ENCODE measurements around the gene SMC1B.
"Not testable (repeated sequence)": the region's sequence is repeated elsewhere in the genome, so short reads cannot be mapped to it uniquely, and the experiment has no call there.

The SMC1B gene

DNA sequence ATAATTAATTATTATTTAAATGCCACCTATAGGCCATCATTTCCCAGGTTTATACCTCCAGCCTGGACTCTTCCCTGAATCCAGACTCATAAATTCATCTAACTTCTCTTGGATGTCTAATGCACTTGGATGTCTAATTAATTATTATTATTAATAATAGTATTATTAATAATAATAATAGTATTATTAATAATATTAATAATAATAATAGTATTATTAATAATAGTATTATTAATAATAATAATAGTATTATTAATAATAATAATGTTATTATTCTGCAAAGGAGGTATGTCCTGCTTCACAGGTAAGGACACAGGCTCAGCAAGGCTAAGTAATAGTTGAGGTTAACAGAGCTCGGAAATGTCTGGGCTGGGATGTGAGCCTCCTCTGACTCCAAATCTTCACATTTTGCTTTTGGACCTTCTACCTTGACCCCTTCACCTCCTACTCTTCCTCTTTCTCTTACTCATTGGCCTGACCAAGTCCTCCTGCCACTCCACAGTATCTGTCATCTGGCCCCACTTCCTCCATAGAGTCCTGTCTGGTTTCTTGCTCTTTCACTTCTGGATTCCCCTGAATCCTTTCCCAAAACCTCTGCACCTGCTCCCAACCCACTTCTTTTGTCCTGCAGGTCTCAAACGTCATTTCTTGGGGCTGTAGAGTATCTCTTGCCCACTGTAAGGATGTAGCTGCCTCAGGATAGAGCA is 8.1 kb upstream of the SMC1B start:
- no peak for DNase-seq

DNA sequence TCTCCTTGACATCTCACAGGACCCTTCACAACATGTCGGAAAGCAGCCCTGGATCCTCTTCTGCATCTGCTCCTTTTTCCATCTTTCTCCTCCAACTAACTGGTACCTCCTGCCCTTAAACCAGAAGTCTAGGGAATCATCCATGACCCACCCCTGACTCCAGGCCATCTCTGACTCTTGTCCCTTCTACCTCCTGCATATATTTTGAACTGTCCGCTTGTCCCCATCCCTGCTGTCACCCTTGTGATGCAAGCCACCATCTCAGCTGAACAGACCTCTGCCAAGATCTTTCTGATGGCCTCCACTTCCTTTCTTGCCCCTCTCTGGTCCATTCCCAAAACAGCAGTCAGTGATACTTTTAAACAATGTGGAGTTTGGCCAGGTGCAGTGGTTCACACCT is 7.1 kb upstream of the SMC1B start:
- no peak for DNase-seq

DNA sequence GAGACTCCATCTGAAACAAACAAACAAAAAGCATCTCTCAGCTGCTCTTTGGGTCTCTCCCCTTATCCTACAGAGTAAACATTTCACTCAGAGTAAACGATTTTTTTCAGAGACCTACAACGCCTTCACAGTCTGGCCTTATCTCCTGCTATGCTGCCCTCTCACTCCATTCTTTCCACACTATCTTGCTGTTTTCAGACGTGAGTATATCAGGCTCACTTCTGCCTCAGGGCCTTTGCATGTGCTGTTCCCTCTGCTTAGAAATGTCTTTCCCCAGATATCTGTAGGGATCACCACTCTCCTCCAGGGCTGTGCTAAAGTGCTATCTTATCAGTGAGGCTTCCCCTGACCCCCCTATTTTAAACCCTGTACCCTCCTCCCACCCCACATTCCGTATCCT is 6.6 kb upstream of the SMC1B start:
- no peak for DNase-seq

DNA sequence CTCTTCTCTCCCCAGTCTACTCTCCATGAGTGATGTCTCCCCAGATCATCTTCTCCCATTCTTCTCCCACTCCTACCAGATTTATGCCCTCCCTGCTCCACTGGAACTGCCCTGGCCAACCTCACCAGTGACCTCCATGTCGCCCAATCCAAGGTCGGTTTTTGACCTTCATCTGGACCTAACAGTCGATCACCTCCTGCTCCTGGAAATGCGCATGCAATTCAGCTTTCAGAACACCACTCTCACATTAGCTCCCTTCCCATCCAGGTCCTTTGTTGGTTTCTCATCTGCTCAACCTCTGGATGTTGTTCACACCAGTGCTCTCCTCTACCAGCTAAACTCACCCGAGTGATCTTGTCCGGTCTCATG is 5.4 kb upstream of the SMC1B start:
- DNase-seq = no peak

DNA sequence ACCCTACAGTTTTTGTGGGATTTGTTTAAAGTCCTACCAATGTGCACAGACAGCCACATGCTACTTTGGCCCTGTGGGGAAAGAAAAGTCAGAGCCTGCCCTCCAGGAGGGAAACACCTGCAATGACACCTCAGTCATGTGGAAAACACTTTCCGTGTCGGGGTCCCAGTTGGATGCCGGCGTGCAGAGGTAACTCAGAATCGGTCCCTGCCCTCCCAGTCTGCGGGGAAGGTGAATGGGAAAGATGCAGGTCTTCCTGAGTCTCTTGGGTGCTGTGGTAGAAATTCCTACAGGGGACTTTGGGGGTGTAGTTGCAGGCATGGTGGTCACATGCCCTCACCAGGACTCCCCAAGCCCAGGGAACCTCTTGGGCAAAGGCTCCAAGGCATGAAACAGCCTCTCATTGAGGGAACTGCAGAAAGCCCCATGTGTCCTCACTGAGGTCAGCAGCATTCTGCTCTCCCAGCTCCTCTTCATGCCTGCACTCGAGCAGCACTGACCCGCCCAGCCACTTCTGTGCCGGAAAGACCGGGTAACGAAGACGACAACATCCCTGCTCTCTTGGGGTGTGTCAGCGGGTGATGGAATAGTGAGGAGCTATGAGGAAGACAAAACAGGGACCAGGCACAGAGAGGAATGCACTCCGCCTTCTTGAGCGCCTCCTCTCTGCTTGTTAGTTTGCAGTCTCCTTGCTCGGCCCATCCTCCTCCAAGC is 4.8 kb upstream of the SMC1B start:
- DNase-seq = no peak

DNA sequence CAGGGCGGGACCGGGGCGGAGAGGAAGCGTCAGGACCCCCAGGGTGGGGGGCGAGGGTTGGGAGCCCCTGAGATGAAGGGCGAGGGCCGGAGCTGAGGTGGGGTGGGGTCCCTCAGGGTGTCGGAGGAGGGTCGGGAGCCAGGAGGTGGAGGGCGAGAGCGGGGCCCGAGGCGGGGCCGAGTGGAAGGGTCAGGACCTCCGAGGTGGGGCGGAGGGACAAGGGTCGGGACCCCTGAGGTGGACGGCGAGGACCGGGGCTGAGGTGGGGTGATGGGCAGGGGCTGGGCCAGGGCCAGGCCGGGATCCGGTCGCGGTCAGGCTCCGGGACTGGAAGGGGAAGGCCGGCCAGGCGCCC is 409 bp downstream of the SMC1B start:
- DNase-seq = no peak

DNA sequence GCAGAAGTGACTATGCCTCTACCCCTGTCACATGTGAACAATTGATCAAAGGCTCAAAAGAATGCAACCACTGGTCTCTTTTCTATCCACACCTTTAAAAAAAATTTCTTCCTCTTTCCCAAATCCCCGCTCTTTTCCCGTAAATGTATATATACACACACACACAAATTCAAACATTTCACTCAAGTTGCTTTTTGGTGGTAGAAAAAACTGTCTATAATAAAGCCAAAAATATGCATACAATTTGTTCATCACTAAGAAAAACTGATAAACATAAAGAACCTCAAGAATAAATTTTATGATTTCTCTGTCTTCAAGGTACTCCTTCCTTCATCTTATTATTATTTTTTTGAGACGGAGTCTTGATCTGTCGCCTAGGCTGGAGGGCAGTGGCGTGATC is 5.6 kb downstream of the SMC1B start:
- DNase-seq = no peak

DNA sequence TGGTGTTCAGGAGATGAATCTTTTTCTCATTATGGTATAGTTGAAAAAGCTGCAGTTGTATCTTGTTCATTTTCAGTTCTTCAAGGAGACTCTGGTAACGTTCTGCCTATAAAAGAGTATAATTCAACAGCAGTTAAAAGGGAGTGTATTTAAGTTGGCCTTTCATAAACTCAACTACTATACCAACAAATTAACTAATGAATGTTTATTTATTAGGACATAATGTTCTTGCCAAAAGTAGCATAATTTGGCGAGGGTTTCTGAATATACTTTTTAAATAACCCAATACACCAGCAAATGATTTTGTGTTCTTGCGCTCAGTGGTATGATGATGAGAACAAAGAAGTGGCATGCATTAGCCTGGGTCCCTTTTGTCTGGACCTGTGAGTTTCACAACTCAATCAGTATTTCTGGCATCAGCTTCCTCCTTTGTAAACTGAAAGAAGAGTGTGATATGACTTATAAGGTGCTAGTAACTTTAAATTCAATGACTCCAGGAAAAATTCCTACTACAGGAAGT is 10.9 kb downstream of the SMC1B start:
- DNase-seq = no peak

DNA sequence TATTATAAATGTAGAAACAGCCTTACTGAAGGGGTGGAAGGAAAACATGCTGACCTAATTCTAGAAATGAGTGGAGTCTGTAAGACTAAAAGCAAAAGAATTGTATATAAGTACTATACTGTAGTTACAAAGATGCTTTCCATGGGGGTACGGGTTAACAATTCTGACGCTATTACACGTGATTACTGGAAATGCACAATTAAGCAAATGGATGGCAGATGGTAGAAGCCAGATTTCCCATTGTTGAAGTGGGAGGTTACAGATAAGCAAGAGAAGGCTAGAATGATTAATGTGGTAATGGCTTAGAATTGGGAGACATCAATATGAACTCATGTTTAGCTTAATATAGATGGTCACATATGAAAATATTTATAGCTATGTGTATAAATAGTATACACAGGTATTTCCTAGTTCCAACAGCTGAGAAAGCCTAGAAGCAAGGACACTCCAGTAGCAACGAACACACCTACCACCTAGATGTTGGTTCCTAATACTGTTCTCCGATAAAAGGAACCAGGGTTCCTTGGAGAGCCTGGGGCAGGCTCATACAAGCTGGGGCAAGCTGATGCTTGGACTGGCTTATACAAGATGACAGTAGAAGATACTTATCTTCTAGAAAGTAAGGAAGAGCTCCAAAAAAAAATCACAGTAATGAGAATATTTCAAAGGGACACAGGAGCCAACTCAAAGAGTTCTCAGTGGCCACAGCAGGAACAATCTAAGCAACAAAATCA is 13.5 kb downstream of the SMC1B start:
- DNase-seq = no peak

DNA sequence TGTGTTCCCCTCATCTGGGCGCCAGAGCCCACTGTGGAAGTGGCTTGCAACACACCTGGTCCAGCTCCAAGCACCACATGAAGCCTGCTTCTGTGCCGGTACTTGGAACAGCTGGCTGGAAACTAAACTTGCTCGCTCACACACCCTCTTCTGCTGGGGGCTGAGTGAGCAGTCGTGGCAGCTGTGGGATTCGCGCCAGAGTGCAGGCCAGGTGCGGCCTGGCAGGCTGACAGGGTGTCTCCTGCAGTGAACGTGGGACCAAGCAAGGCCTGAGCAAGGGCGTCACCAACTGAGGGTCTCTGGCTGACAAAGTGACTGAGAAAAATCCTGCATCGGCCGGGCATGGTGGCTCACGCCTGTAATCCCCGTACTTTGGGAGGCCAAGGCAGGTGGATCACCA is 15.2 kb downstream of the SMC1B start:
- no peak for DNase-seq

DNA sequence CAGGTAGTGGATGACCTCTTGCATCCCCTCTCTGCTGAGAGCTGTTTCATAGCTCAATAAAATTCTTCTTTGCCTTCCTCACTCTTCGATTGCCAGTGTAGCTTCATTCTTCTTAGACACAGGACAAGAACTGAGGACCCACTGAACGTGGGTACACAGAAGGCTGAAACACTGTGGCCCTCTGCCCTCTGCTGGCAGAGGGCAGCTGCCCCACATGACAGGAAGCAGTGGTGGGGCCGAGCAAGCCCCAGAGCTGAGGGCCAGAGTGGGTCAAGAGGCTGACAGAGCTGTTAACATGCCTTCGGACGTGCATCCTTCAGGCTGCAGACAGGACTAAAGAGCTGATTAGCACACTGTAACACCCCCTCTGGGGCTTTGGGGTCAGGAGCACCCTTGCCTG is 15.6 kb downstream of the SMC1B start:
- no peak for DNase-seq

DNA sequence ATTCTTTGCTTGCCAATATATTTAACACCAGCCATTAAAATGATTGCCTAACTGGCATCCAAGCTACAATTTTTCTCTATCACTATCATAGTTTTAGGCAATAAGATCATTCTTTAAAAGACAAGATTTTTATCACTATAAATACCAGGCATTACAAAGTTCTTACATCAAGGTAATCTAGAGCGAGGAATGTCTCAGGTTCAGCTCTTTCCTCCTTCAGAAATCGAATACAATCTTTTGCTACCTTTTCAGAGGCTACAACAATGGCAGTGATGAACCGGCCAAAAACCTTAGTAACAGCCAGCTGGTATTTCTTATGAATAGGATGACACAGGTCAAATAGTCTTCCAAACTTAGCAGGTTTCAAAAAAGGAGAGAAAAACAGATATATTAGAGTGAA is 23.9 kb downstream of the SMC1B start:
- no peak for DNase-seq

DNA sequence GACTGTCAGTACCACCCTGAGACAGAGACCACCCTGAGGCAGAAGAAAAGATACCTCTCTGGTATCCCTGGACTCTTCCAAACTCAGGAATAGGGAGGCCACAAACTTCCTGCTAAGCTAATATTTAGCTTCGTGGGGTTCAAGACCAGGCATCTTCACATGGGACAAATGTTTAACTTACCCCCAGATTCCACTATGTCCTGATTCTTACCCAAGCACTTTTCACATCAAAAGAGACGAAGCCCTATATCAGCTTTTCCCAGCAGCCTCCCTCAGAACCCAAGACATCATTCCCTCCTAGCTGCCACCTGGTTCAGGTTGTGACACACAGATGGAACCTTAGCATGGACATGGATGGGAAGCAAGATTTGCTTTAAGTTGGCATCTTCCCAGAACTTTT is 32.1 kb downstream of the SMC1B start:
- no peak for DNase-seq

DNA sequence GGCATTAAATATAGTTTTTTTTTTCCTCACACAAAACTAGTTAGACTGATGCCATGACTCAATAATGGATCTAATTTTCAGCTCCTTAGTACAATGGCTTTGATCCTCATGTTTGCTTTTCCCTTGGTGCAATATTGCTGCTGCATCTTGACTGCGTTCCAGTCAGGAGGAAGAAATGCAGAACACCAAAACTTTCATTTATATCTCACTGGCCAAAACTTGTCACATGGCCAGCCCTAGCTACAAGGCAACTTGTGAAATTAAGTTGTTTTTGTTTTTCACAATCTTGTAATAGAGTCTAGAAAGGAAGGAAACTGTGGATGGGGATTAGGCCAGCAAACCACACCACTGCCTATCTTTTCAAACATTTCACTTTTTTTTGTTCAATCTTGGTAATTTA is 36.7 kb downstream of the SMC1B start:
- no peak for DNase-seq

DNA sequence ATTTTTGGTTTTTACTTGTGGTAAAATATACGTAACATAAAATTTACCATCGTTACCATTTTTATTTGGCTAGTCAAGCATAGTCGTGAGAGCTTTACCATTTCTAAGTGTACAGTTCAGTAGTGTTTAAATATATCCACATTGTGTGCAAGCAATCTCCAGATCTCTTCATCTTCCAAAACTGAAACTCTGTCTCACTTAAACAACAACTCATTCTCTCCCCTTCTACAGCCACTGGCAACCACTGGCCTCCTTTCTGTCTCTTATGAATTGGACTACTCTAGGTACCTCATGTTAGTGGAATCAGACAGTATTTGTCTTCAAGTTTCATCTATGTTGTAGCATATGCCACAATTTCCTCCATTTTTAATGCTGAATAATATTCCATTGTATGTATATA is 37.4 kb downstream of the SMC1B start:
- DNase-seq = no peak

DNA sequence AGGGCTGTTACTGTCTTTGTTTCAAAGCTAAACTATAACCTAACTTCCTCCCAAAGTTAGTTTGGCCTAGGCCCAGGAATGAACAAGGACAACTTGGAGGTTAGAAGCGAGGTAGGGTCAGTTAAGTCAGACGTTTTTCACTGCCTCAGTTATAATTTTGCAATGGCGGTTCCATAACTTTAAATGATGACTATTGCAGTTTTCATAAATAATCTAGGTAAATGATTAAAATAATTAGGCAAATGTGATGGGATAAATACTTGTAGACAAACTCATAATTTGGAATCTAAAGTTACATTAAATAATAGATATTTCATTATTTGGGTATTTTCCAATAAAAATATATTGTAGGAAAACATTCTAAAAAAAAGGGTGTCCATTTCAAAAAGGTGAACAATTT is 39.8 kb downstream of the SMC1B start:
- not testable (repeated sequence) for DNase-seq

DNA sequence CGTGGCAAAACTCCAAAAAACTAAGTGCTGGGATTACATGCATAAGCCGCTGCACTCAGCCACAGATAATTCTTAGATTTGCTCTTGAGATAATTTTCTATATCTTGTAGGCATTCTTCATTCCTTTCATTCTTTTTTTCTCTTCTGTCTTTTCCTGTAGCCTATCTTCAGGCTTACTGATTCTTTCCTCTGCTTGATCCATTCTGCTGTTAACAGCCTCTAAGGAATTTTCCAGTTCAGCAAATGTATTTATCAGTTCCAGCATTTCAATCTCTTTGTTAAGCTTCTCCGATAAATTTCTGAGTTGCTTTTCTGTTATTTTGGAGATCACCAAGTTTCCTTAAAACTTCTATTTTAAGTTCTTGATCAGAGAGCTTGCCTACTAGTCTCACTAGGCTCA is 46.7 kb downstream of the SMC1B start:
- DNase-seq = no peak

DNA sequence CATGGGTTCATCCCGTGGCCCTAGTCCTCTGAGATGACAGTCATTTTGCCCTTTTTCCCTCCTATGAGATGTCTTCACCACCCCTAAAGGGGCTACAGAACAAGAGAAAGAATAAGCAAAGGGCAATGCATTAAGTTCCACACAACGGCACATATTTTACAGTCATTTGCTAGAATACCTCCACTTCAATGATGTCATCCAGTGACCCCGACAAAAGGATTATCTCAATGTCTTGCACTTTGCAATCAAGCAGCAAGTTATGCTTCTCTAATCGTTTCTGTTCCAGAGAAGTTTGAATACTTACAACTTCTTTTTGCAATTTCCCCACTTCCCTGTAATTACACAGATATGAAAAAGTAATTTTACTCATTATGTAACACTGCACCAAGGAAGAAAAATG is 53.8 kb downstream of the SMC1B start:
- DNase-seq = no peak

DNA sequence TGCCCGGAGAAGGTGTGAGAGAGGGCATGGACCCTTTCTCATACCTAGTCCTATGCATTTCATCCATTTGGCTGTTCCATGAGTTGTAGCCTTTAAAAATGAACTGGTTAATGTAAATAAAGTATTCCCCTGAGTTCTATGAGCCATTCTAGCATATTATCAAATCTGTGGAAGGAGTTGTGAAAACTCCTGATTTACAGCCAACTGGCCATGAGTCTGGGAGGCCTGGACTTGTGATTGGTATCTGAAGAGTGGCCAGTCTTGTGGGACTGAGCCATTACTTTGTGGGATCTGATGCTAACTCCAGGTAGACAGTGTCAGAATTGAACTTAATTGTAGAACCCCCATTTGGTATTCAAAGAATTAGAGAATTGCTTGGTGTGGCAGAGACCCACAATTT is 55.3 kb downstream of the SMC1B start:
- no peak for DNase-seq

DNA sequence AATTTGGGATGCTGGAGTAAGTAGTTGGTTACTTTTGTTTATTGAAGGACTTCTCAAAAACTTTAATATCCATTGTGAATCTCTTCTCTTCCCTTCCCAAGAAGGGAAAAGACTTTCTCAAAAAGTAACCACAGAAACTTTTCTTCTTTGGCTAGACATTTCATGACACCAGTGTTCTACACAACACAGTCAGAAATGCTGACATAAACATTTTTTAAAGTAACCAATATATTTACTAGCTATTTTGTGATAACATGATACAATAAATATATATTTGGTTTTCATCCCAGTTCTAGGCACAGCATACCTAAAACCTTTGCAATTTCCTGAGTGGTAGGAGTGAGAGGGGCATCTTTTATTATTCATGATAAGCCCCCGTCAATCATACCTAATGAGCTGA is 55.9 kb downstream of the SMC1B start:
- DNase-seq = no peak

DNA sequence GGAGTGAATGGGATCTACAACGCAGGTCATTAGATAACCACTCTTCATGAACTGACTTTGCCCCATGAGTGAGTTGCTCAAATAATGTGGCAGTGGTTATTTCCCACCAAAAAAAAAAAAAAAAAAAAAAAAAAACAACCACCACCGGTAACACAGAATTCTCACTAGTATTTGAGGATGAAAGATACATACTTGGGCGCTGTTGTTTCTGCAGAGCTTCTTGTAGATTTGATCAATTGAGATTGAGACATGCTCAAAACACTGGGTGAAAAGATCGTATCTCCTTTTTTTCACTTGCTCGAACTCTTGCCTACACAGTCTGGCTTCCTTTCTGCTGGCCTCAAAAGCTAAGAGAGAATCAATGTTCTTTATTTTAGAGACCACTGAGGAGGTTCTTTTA is 59.6 kb downstream of the SMC1B start:
- no peak for DNase-seq

DNA sequence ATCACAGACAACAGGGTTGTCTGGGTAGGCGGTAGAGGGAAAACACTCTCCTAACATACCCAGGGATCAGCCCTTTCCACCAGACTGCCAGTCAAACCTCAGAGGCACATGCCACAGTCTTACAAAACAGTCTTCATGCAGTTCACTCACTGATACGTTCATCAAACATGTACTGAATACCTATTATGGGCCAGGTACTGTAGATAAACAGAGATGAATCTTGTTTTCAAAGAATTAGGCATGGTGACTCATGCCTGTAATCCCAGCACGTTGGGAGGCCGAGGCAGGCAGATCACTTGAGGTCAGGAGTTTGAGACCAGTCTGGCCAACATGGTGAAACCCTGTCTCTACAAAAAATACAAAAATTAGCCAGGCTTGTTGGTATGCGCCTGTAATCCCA is 60.6 kb downstream of the SMC1B start:
- DNase-seq = not testable (repeated sequence)

DNA sequence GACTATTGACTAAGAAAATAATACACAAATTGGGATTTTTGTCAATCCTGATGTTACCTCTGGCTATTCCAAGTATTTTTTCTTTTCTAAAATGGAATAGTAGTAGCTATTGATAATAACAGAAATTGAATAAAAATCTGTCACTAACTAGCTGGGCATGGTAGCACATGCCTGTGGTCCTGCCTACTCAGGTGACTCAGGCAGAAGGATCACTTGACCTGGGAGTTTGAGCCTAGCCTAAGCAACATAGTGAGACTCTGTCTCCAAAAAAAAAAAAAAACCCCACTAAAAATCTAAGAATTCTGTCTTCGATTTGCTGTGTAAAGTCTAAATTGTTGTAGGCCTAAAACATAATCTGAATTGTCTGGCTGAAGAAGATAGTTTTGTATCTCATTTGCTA is 61.4 kb downstream of the SMC1B start:
- DNase-seq = no peak

DNA sequence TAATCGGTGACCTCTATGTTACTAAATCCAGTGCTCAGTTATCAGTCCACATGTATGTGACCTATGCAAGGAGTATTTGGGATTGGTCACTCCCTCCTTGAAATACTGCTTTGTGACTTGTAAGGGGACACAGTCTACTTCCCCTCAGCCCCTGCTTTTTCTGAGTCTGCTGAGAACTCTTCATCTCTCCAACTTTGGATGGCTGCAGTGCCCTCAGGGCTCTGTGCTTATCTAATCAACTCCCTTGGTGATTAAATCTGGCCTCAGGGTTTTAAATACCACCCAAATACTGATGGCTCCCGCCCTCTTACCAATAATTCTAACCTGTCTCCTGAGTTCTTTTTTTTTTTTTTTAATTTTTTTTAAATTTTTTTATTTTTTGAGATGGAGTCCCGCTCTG is 63.5 kb downstream of the SMC1B start:
- DNase-seq = no peak
